ENCODE data around the gene TERC.
A peak's percentile ranks its signal among the peaks of the same experiment; 100 is the strongest.
"Not testable (repeated sequence)": the region's sequence is repeated elsewhere in the genome, so short reads cannot be mapped to it uniquely, and the experiment has no call there.

The TERC gene

DNA sequence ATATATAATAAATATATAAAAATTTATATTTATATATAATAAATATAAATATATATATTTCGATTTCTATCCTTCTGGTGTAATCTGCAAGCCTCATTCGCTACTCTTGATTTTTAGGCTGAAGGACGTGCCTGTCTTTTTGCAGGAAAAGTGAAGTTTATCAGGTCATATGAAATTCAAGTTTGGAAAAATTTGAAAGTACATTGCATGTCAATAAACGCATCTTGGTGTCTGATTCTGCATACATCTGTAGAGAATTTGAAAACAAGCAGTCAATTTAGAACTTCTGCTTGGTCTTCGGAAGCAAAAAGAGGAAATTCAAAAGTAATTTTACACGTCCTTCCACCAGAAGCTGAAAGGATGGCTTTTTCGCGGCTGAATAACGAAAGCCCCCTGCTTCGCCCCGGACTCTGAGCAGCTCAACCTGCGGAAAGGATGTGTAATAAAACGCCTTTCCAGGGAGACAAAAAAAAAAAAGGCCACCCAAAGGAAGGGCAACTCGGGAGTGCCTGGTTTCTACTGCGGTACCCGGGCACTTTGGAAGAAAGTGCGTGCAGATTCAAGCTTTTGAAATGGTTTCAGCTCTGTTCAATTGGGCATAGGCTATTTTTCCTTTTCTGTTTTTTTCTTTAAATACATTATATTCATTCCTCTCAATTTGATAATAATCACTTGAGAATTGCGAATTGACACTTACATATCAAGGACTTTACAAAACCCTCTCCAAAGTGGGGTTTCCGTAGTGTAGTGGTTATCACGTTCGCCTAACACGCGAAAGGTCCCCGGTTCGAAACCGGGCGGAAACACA is 6.8 kb upstream of the TERC start:
- peak; percentile 59 to 69 for DNase-seq

GRCh38 chr3:169769287-169770181 is 4.7 kb upstream of the TERC start, which contains the start of gene ACTRT3:
Gene ACTRT3 (minus strand): TSS chr3:169769561. CDS start chr3:169769520, 41 bp downstream.
- DNase-seq, result peak; percentile 54 to 63

GRCh38 chr3:169764312-169764881 is 463 bp downstream of the TERC start:
- peak; percentile 53 to 68 for DNase-seq

DNA sequence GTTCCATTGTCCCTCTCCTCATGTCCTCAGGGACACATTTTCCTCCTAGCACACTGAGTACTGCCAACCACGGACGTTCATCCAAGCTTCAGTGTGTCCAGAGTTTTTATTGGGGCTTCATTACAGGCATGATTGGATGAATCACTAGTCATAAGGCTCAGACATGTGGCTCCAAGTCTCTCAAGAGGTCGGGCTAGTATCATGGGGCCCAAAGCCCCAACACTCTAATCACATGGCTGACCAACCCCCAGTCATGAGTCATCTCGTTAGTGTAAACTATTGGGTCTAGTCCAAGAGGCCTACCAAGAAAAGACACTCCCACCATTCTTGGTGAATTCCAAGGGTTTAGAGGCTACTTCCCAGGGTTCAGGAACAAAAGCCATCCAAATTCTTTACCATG is 4.4 kb downstream of the TERC start:
- no peak for DNase-seq

GRCh38 chr3:169759256-169759655 is 5.6 kb downstream of the TERC start:
- no peak for DNase-seq

GRCh38 chr3:169758359-169758994 is 6.4 kb downstream of the TERC start:
- no peak for DNase-seq

- no peak for DNase-seq
Measured at GRCh38 chr3:169755488-169755887, 9.4 kb downstream of the TERC start.

DNA sequence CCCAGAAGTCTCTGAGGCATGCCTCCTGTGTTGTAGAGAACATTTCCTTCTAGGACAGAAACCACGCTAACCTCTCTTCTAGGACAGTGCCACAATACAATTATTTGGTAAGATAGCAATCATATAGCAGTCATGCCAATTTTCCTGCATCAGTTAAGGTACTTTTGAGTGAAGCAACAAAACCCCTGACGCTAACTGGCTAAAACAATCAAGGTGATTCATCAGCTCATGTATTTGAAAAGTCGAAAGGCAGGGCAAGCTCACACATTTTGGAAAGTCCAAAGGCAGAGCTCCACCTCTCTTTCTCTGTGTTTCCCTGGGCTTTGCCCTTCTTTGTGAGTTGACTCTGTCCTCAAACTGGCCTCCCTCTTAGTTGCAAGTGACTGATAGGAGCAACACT is 10.1 kb downstream of the TERC start:
- DNase-seq, result no peak

GRCh38 chr3:169751875-169752274 is 13.0 kb downstream of the TERC start:
- no peak for DNase-seq

- DNase-seq, result no peak
Measured at GRCh38 chr3:169750665-169751064, 14.2 kb downstream of the TERC start.

GRCh38 chr3:169748670-169749069 is 16.2 kb downstream of the TERC start:
- DNase-seq, result no peak

GRCh38 chr3:169746924-169747323 is 17.9 kb downstream of the TERC start:
- DNase-seq, result no peak

GRCh38 chr3:169744366-169745054 is 20.4 kb downstream of the TERC start:
- no peak for DNase-seq

GRCh38 chr3:169739067-169739466 is 25.8 kb downstream of the TERC start:
- no peak for DNase-seq

GRCh38 chr3:169731857-169732256 is 33.0 kb downstream of the TERC start:
- not testable (repeated sequence) for DNase-seq

DNA sequence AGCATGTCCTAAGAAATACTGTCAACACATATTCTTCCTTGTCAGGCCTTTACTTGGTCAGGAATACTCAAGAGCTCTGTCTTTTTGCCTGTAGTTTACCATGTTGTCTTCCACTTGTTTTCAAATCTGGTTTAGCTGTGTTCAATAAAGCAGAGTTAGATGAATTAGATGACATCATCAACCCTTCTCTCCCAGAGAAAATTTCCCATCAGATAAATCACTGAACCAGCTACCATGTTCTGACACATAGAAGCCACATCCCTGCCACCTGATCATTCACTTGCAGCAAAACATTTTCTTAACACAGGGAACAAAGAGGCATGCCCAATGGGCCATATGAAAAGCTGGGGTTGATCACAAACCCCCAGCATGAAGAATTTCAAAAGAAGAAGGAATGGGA is 42.1 kb downstream of the TERC start:
- DNase-seq, result no peak

DNA sequence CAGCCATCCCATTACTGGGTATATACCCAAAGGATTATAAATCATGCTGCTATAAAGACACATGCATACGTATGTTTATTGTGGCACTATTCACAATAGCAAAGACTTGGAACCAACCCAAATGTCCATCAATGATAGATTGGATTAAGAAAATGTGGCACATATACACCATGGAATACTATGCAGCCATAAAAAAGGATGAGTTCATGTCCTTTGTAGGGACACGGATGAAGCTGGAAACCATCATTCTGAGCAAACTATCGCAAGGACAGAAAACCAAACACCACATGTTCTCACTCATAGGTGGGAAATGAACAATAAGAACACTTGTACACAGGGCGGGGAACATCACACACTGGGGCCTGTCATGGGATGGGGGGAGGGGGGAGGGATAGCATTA is 46.4 kb downstream of the TERC start:
- not testable (repeated sequence) for DNase-seq
